SK-N-SH (cell line): ENCODE results near the gene SLC5A11.

Experiments
- CTCF ChIP-seq: fragments of 200-600 bp; sonication (generic); IDR thresholded peaks from 2 replicates; pipeline ENCODE4 v1.6.1; 2017; ENCODE audit warnings: antibody characterized with exemption, mild to moderate bottlenecking, moderate library complexity
- EZH2phosphoT487 ChIP-seq: fragments of 200-600 bp; sonication (generic); IDR thresholded peaks from 2 replicates; pipeline ENCODE4 v1.6.1; 2017; ENCODE audit warnings: low read depth, mixed run types, mild to moderate bottlenecking, antibody characterized with exemption, moderate library complexity, borderline replicate concordance
- GATA2 ChIP-seq: sonication (generic); formaldehyde crosslinking; IDR thresholded peaks from 2 replicates; pipeline ENCODE4 v1.5.0; 2020; ENCODE audit warnings: mild to moderate bottlenecking, missing genetic modification reagents
- MAX ChIP-seq: IDR thresholded peaks from 2 replicates; pipeline ENCODE4 v1.4.0; 2012; ENCODE audit warnings: low read depth
- NFIC ChIP-seq: IDR thresholded peaks from 2 replicates; pipeline ENCODE4 v1.4.0; 2012; ENCODE audit warnings: borderline replicate concordance
- POLR2AphosphoS5 ChIP-seq: IDR thresholded peaks from 2 replicates; pipeline ENCODE4 v1.6.1; 2012; ENCODE audit warnings: low read depth, low read length
- REST ChIP-seq: IDR thresholded peaks from 2 replicates; pipeline ENCODE4 v1.6.1; 2012; ENCODE audit warnings: mild to moderate bottlenecking, low read depth, low read length, moderate library complexity
- SIN3A ChIP-seq: IDR thresholded peaks from 2 replicates; pipeline ENCODE4 v1.6.1; 2012; ENCODE audit warnings: low read depth, mild to moderate bottlenecking, low read length, moderate library complexity, borderline replicate concordance
- SMC3 ChIP-seq: IDR thresholded peaks from 2 replicates; pipeline ENCODE4 v1.6.1; 2012; ENCODE audit warnings: low read depth, low read length, improper control_type of control experiment
- USF2 ChIP-seq: fragments of 150-350 bp; IDR thresholded peaks from 2 replicates; pipeline ENCODE4 v1.6.1; 2017; ENCODE audit warnings: antibody characterized with exemption, low read length, low read depth, borderline replicate concordance

GRCh38 chr16:24825696-24826095 is 20.1 kb upstream of the SLC5A11 start:
- TF ChIP-seq NFIC (no peak), SIN3A (no peak), USF2 (no peak), CTCF (no peak), MAX (no peak), GATA2 (CRISPR knock-in tag) (no peak), REST (no peak), POLR2AphosphoS5 (no peak), SMC3 (no peak), EZH2phosphoT487 (no peak)
